SH-SY5Y (cell line): ENCODE measurements around the gene CARS1.

Source experiments
- GATA2 ChIP-seq: IDR thresholded peaks from 2 replicates; pipeline ENCODE4 v1.6.1; 2011; ENCODE audit warnings: mild to moderate bottlenecking, low read depth, low read length
- GATA3 ChIP-seq: IDR thresholded peaks from 2 replicates; pipeline ENCODE4 v1.6.1; 2011; ENCODE audit warnings: low read depth, mild to moderate bottlenecking, low read length, moderate library complexity

DNA sequence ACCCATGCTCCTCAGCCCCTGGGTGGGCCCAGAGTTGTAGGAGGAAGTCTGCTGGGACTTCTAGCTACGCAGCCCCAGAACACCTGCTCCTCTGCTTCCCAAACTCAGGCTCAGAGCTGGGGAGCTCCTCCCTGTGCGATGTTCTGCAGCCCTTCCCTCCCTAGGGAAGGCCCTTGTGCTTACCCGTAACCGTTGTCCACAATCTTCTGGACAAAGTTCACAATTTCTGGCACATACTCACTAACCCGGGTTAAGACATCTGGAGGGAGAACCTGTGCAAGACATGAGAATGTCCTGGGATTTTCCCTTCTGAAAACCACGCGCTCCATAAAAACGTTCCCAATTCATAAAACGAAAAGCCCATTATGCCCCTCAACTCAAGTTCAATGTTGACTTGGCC is 28.4 kb downstream of the CARS1 start:
- TF ChIP-seq GATA2: no peak
- no peak for TF ChIP-seq GATA3
